ENCODE data around the gene PGD. TPM values are rescaled to one million over a fixed set of nuclear protein-coding genes. Genes with fewer than 3 reads are reported as not detected.

PGD gene
- total and polyA plus RNA-seq, 7 donors, result 30.6 to 115 (median 44.2) TPM

DNA sequence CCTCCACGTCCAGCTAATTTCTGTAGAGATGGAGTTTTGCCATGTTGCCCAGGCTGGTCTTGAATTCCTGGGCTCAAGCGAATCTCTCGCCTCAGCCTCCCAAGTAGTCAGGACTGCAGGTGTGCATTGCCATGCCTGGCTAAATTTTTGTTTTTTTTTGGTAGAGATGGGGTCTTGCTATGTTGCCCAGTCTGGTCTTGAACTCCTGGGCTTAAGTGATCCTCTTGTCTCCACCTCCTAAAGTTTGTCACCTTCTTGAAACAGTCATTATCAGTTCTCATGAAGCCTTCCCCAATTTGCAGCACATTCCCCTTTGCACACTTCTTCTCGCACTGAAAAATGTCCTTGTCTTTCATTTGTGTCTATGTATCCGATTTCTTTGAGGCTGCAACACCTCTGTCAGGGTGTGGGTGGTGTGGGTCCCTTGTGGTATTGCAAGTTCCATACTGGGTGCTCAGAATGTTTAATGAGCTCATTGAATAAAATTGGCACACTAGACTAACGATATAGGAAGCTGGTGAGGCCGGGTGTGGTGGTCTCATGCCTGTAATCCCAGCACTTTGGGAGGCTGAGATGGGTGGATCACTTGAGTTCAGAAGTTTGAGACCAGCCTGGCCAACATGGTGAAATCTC, 48.0 kb downstream of the PGD start:
- TF ChIP-seq EP300 (IDR thresholded peaks at IDR 0.05), result no peak
- no peak for TF ChIP-seq POLR2AphosphoS5 (IDR thresholded peaks at IDR 0.05)
- TF ChIP-seq POLR2A (IDR thresholded peaks at IDR 0.05), result no peak
- TF ChIP-seq, protein P1, sequence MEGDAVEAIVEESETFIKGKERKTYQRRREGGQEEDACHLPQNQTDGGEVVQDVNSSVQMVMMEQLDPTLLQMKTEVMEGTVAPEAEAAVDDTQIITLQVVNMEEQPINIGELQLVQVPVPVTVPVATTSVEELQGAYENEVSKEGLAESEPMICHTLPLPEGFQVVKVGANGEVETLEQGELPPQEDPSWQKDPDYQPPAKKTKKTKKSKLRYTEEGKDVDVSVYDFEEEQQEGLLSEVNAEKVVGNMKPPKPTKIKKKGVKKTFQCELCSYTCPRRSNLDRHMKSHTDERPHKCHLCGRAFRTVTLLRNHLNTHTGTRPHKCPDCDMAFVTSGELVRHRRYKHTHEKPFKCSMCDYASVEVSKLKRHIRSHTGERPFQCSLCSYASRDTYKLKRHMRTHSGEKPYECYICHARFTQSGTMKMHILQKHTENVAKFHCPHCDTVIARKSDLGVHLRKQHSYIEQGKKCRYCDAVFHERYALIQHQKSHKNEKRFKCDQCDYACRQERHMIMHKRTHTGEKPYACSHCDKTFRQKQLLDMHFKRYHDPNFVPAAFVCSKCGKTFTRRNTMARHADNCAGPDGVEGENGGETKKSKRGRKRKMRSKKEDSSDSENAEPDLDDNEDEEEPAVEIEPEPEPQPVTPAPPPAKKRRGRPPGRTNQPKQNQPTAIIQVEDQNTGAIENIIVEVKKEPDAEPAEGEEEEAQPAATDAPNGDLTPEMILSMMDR (IDR thresholded peaks at IDR 0.05), result no peak
- WGBS, 2 donors, result 95 to 97% methylated on average over 7 of the region's 7 CpGs
- no peaks in the 10 kb centered on the region for H3K9me3 ChIP-seq
- H3K27ac ChIP-seq, result no peak overlapping the region
- H3K4me1 ChIP-seq, result peaks cover 0 to 12% (median 3%) of the 10 kb centered on the region in 4 donors
- H3K4me3 ChIP-seq, result no peak overlapping the region
- H3K36me3 ChIP-seq, result no peaks in the 10 kb centered on the region
- peaks cover 0 to 32% (median 14%) of the 10 kb centered on the region in 3 donors for H3K27me3 ChIP-seq
- DNase-seq, result no peak
- intact Hi-C loops (cut with DNase I), result no loop called here

- TF ChIP-seq POLR2A (IDR thresholded peaks at IDR 0.05) (no peak), EP300 (IDR thresholded peaks at IDR 0.05) (no peak), POLR2AphosphoS5 (IDR thresholded peaks at IDR 0.05) (no peak)
- TF ChIP-seq, protein P1 (IDR thresholded peaks at IDR 0.05), result no peak
- peaks cover 0 to 32% (median 14%) of the 10 kb centered on the region in 3 donors for H3K27me3 ChIP-seq
- no peaks in the 10 kb centered on the region for H3K36me3 ChIP-seq
- no peak within 1 kb of the TSS for H3K27ac ChIP-seq
- no peak within 1 kb of the TSS for H3K4me3 ChIP-seq
- 89 to 93% methylated on average over 10 of the region's 10 CpGs for WGBS, 2 donors
- H3K9me3 ChIP-seq, result no peaks in the 10 kb centered on the region
- intact Hi-C loops (cut with DNase I), result no loop called here
- no peak for DNase-seq
- peaks cover 0 to 12% (median 3%) of the 10 kb centered on the region in 4 donors for H3K4me1 ChIP-seq
These were observed 50.9 kb downstream of the PGD start, which contains the start of gene CORT for GRCh38 chr1:10449751-10450150. TSS of gene CORT (plus strand) at chr1:10450031. CDS start at chr1:10450224, 193 bp downstream.

DNA sequence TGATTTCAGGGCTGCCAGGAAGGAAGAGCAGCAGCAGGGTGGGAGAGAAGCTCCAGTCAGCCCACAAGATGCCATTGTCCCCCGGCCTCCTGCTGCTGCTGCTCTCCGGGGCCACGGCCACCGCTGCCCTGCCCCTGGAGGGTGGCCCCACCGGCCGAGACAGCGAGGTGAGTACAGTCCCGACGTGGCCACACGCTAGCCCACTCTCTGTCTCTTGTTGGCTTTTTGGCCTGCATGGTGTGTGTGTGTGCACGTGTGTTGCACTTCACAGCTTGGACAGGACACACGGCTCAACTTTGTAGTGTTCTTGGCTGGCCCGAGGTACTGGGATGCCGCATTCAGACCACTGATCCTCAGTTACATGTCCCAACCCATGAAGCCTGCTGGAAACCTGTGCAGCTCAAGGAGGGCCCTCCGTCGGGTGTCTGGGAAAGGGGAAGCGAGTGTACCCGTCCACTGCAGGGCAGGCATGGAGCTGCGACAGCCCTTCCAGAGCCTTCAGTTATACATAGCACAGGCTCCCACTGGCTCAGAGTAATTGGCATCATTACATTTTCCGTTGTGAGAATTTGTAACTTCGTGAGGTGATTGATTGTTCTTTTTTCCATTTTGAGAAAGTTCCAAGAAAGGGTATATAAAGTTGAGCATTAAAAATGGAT, 51.4 kb downstream of the PGD start:
- no peaks in the 10 kb centered on the region for H3K36me3 ChIP-seq
- TF ChIP-seq POLR2AphosphoS5 (IDR thresholded peaks at IDR 0.05), result no peak
- TF ChIP-seq EP300 (IDR thresholded peaks at IDR 0.05), result no peak
- TF ChIP-seq, protein P1 (IDR thresholded peaks at IDR 0.05), result no peak
- TF ChIP-seq POLR2A (IDR thresholded peaks at IDR 0.05), result no peak
- no peaks in the 10 kb centered on the region for H3K9me3 ChIP-seq
- 86 to 88% methylated on average over 21 of the region's 21 CpGs for WGBS, 2 donors
- peaks cover 0 to 12% (median 3%) of the 10 kb centered on the region in 4 donors for H3K4me1 ChIP-seq
- peaks cover 0 to 32% (median 14%) of the 10 kb centered on the region in 3 donors for H3K27me3 ChIP-seq
- DNase-seq, result no peak
- no peak overlapping the region for H3K27ac ChIP-seq
- no peak overlapping the region for H3K4me3 ChIP-seq
- intact Hi-C loops (cut with DNase I), result no loop called here

GRCh38 chr1:10450836-10451235, 52.0 kb downstream of the PGD start:
- WGBS, 2 donors, result 55 to 64% methylated on average over 6 of the region's 6 CpGs
- Histone ChIP-seq H3K27ac (no peak overlapping the region), H3K4me1 (peaks cover 0 to 12% (median 3%) of the 10 kb centered on the region in 4 donors), H3K36me3 (no peaks in the 10 kb centered on the region), H3K4me3 (no peak overlapping the region), H3K9me3 (no peaks in the 10 kb centered on the region), H3K27me3 (peaks cover 0 to 32% (median 14%) of the 10 kb centered on the region in 3 donors)
- TF ChIP-seq POLR2A (IDR thresholded peaks at IDR 0.05), result no peak
- no peak for TF ChIP-seq EP300 (IDR thresholded peaks at IDR 0.05)
- TF ChIP-seq POLR2AphosphoS5 (IDR thresholded peaks at IDR 0.05), result no peak
- TF ChIP-seq, protein P1 (IDR thresholded peaks at IDR 0.05), result no peak
- intact Hi-C loops (cut with DNase I), result no loop called here
- DNase-seq, result no peak

Measured in sigmoid colon (tissue), 7 donors.